Fibroblast of peridontal ligament (primary cell): ENCODE results near the gene PIM2.

Experiments
- DNase-seq: peaks from one replicate; pipeline ENCODE4 v3.0.0-alpha.2; 2010; ENCODE audit errors: extremely low read depth

PIM2 gene

DNA sequence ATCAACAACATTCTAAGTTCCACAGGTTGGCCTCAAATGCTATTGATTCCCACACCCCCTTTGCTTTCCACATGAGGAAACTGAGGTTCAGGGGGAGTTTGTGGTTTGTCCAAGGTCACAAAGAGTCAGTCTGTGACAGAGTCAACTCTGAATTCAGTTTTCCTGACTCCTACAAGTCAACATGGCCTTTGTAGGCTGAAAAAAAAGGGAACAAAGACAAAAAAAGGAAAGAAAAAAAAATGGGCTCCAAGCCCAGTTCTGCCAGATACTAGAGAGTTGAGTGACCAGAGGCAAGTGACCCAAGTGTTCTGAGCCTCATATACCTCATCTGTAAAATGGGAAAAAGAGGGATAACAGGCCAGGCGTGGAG, 16.5 kb upstream of the PIM2 start:
- no peak for DNase-seq

DNA sequence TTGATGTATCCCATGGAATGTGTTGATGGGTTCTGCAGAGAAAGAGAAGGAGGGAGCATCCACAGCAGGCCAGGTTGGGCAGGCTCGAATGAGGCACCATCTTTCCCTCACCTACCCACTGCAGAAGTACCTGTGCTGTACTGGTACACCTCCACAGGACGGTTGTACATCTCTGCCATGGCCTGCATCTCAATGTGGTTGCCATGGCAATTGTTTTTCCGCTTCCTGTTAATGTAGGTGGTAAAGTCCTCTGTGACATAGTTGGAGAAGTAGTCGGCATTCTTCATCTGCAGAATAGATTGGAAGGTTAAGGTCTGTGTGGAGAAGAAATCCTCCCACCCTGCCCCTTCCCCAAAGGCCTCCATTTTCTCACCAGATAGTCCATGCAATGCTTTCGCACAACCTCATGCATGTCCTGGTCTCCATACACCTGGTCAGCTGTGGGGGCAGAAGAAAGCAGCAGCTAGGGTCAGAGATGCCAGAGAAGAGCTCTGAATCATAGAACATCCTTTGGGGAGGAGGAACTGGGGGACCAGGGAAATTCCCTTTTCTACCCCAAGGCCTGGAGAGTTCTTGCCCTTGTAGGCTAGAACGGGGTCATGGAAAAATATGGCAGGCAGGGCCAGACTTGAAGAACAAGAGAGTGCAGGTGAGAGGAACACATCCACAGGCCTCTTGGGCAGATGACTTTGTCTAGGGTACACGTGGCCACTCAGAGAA, 15.9 kb upstream of the PIM2 start:
- DNase-seq: no peak

DNA sequence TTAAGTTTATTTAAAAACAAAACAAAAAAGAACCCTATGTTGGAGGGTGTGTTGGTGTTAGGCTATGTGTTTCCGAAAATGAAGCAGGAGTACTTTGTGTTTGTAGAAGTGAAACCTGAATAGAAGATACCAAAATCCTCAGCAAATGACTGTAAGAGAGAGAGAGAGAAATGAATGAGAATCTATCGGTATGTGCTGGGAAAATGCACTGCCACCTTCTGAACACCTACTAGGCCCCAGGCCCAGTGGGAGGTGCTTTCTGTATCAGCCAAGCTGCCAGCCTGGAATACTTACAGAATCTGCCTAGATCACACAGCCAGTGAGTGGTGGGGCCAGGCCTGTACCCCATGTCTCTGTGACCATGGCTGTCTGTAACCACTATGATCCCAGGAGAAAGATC, 14.9 kb upstream of the PIM2 start:
- no peak for DNase-seq

GRCh38 chrX:48927736-48928382, 9.0 kb upstream of the PIM2 start:
- DNase-seq: no peak

GRCh38 chrX:48927123-48927522, 8.3 kb upstream of the PIM2 start:
- DNase-seq: no peak

DNA sequence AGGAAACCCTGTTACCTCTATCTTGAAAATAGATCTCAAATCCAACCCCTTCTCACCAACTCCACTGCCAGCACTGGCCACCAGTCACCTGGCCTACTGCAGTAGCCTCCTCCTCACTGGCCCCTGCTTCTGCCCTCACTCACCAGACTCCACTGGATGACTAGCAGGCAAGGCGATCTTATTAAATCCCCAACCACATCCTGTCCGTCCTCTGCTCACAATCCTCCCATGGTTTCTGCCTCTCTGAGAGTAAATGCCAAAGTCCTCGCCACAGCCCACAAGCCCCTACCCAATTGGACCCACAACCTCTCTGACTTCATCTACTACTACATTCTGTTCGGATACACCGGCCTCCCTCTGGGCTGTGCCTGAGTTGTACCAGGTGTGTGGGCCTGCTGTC, 5.4 kb upstream of the PIM2 start:
- no peak for DNase-seq

DNA sequence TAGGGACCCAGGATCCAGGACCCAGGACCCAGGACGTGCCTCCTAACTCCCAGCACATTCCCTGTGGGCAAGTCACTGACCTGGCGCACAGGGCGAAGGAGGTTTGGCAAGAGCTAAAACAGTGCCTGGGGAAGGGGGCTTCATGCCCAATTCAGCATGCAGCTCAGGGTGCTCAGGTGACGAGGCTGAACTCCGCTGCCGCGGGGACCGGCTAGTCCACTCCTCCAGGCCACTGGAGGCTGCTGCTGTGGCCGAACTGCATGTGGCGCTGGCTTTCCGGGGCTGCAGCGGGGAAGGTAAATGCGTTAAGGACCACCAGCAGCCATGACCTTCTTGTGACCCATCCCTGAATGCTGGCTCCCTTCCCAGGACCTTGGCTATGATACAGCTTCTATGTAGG, 4.9 kb upstream of the PIM2 start:
- no peak for DNase-seq

- DNase-seq: no peak
Observed at GRCh38 chrX:48920718-48921104, 1.9 kb upstream of the PIM2 start.

DNA sequence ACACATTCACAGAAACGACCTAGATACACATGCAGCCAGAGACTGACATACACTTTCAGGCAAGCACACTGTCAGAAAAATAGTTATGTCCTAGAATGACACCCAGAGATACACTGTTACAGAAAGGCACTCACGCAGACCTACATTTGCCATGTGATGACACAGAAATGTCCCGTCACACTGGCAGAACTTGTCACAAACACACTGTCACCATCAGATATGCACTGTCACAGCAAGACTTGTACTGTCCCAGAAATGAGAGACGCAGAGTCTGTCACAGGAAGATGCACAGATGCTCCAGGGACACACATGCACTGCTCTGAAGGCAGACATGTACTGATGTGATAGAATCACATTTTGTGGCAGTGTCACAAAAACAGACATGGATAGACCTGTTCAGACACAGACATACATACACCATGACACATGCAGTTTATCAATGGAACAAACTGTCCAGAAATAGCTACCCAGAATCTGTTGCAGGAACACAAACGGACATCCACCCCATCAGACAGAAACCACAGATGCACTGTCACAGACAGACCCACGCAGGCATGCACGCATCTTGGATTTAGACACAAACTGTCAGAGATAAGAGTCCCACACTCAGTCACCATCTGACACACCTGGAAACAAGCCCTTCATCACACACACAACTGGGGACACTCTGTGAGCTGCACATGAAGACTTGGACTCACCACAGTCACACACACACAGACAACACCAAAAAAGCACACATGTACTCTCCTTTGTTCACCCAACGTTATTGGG, 1.3 kb upstream of the PIM2 start:
- DNase-seq: no peak

GRCh38 chrX:48919360-48919841, 577 bp upstream of the PIM2 start:
- DNase-seq: no peak

DNA sequence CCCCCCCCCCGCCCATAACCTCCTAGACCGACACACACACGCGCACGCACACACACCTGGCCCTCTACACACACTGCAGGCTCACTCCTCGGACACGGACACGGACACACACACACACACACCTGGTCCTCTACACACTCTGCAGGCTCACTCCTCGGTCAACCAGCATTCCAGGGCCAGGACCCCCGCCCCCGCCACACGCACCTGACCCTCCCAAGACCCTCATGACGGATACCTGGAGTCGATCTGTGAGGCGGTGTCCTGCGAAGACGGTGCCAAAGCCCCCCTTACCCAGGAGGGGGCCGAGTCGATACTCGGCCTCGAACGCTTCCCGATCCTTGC, 552 bp downstream of the PIM2 start:
- DNase-seq: no peak

GRCh38 chrX:48917139-48918001, 1.5 kb downstream of the PIM2 start:
- DNase-seq: peak; percentile 85

DNA sequence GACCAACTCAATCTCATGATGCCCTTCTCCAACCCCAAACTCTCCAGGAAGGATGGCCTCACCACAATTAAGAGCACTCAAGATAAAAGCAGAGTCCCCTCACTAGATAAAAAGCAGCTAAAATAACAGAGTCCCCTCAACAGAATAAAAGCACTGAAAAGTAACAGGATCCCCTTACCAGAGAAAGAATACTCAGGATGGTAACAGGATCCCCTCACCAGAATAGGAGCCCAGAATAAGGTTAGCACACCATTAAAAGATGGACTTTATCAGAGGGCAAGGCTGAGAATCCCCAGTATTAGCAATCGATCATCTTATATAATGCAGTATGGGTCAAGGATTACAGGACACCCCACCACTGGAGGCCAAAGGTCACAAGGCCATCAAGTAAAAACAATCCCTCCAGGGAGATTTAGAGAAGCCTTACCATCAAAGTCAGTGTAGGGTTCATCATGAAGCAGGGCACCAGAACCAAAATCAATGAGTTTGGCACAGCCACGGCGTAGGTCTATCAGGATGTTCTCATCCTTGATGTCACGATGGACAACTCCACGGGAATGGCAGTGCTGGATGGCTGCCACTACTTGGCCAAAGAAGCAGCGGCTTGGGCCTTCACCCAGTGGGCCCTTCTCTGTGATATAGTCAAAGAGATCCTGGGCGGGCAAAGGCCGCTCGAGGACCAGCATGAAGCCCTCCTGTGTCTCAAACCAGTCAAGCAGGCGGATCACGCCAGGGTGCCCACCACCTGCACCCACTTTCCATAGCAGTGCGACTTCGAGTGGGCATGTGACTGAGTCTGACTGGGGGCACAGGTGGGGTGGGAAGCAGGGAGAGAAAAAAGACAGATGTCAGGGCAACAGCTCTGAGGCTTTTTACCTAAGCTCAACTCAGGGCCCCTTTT, 4.0 kb downstream of the PIM2 start:
- DNase-seq: no peak

GRCh38 chrX:48913605-48914366, 5.0 kb downstream of the PIM2 start:
- DNase-seq: no peak

DNA sequence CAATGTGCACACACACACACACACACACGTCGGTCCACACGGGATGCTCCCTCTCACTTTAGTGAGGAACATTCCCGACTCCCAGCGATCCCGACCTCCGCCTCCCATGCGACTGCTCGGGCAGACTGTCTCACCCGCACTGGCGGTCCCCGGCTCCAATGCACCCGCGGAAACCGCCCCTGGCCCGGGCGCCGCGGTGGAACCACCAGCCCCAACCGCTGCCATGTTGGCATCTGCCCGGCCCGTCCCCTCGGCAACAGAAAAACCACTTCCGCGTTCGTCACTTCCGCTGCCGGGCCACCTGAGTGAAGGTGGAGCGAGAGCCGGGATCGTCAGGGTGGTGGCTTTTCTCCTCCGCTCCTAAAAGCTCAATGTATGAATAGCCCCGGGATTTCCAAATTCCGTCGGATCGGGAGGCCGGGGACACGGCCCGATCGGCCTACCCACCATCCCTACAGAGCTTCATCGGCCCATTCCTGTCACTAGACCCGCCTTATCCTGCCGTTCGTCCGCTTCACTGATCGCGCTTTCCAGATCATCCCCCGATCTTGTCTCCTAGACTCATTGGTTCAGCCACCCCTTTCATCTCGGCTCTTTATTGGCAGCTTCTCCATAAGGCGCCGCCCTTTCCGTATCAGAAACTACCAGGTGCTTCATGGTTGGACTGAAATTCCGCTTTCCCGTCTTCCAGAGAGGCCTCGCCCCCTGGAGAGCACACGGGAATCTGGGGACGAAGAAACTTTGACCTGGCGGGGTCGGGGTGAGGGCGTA, 7.2 kb downstream of the PIM2 start, which contains the start of gene SLC35A2:
SLC35A2 (minus strand) TSS at position 235 of the 771 bp plus-strand sequence; CDS start at position 225, 10 bp downstream.
- peak; percentile 58 for DNase-seq

- peak; percentile 42 for DNase-seq
Observed at GRCh38 chrX:48910926-48911411, 7.9 kb downstream of the PIM2 start.

GRCh38 chrX:48909703-48910294, 9.0 kb downstream of the PIM2 start:
- no peak for DNase-seq

- DNase-seq: no peak
Observed at GRCh38 chrX:48908600-48908999, 10.2 kb downstream of the PIM2 start.
